GM12864 (cell line): Measurements from ENCODE around the gene SORCS2.

Experiments used
- DNase-seq: peaks from one replicate; pipeline ENCODE4 v3.0.0-alpha.2; 2011; ENCODE audit warnings: low read depth
- H3K4me3 ChIP-seq: 2 replicates; pipeline ENCODE4 v1.5.1; 2011; ENCODE audit warnings: mild to moderate bottlenecking, low read depth, low read length, control low read depth
- TF ChIP-seq, protein P1 (sequence below): IDR thresholded peaks from 2 replicates; pipeline ENCODE4 v1.5.1; 2011; ENCODE audit warnings: low read depth, mild to moderate bottlenecking, moderate library complexity, low read length, control low read depth, inconsistent platforms; ENCODE audit errors: missing control alignments

SORCS2 gene

DNA sequence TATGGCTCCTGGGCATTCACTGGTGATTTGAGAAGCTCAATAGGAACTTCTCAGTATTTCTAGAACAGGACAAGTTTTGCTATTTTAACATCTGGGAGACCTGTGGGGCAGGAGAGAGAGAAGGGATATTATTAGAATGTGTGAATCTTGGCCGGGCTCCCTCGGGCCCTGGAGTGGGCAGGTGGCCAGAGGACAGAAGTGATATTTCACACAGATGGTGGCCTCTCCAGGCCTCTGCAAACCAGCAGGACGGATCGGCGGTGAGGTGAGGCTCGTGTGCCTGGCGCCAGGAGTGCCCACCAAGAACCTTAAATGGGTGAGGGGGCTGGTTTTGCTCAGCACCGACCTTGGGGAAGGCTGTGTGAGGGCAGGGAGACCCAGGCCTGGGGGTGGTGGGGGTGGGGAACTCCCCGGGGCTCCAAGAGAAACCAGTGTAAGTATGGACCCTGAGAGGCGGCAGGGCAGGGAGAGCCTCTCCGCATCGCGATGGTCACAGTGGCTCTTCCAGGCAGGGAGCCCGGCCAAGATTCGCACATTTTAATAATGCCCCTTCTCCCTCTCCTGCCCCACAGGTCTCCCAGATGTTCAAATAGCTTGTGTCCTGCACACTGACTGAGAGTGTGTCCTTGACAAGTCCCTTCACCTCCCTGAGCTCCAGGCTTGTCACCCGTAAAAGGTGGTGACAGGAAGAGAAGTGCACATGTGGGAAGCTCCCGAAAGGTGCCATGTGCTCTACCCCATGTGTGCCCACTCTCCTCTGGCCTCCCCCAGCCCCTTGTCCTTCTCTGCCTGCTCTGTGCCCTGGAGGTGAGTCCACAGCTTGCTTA is 64.9 kb downstream of the SORCS2 start:
- TF ChIP-seq, protein P1, sequence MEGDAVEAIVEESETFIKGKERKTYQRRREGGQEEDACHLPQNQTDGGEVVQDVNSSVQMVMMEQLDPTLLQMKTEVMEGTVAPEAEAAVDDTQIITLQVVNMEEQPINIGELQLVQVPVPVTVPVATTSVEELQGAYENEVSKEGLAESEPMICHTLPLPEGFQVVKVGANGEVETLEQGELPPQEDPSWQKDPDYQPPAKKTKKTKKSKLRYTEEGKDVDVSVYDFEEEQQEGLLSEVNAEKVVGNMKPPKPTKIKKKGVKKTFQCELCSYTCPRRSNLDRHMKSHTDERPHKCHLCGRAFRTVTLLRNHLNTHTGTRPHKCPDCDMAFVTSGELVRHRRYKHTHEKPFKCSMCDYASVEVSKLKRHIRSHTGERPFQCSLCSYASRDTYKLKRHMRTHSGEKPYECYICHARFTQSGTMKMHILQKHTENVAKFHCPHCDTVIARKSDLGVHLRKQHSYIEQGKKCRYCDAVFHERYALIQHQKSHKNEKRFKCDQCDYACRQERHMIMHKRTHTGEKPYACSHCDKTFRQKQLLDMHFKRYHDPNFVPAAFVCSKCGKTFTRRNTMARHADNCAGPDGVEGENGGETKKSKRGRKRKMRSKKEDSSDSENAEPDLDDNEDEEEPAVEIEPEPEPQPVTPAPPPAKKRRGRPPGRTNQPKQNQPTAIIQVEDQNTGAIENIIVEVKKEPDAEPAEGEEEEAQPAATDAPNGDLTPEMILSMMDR = no peak
- DNase-seq = no peak
- no peak overlapping the region for H3K4me3 ChIP-seq

DNA sequence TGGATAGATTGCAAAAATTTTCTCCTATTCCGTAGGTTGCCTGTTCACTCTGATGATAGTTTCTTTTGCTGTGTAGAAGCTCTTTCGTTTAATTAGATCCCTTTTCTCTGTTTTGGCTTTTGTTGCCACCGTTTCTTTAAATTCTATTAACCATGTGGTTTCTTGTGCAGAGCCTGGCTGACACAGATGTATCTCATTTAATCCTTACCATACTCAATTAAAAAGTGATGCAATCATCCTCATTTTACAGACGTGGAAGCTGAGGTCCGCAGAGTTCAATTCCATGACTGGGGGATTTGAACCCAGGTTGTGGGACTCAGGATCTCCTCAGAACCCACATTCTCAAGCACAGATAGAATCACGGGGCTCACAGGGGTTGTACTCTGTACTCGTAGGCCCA is 66.7 kb downstream of the SORCS2 start:
- no peak for DNase-seq
- no peak overlapping the region for H3K4me3 ChIP-seq
- TF ChIP-seq, protein P1 = no peak

DNA sequence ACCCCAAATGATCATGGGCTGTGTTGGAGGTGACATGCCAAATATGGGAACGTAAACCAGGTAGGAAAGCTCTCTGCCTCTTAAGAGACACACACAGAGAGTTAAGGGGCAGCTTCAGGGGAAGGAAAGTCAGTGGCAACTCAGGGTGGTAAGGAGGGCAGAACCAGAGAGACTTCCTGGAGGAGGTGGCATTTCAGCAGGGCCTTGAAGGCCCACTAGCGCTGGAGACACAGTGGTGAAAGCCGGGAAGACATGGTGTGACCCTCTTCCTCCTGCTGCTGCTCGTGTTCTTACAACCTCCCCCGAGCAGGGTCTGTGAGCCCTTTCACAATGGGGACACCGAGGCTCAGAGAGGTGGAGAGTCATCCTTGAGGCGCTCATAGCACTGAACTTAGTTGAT is 68.2 kb downstream of the SORCS2 start:
- no peak for DNase-seq
- TF ChIP-seq, protein P1 = no peak
- no peak overlapping the region for H3K4me3 ChIP-seq

DNA sequence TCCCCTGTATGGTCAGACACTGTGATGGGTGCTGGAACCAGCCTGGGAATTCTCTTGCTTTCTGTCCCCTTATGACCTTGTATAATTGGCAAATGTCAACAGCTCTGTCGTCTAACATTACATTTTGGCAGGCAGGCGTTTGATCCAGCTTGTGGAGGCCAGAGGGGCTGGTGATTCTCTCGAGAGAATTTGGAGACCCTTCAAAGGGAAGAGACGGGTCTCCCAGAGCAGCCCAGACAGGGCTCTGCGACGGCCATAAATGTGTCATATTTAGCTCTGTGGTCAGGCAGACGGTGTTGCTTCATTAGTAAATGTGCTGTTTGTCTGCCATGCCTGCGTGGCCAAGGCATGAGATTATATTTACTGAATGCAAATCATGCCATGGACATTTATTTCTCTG is 68.7 kb downstream of the SORCS2 start:
- DNase-seq = no peak
- no peak overlapping the region for H3K4me3 ChIP-seq
- TF ChIP-seq, protein P1 = no peak

DNA sequence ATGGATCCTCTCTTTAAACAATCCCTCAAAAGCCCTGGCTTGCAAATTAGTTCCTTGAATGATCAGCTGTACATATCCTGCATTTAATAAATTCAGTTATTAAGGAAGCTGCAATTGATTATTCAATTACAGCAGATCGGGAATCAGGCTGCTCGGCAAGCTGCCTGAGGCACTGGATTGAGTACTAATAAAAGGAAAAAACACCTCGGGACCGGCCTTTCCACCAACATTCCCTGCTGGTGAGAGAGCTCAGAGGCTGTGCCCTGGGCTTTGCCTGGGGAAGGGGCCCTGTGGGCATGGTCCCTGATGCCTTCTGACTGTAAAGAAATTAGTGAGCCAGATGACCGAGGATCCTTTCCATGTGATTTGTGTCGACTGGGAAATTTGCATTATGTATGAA is 69.2 kb downstream of the SORCS2 start:
- H3K4me3 ChIP-seq = no peak overlapping the region
- TF ChIP-seq, protein P1 = no peak
- no peak for DNase-seq

DNA sequence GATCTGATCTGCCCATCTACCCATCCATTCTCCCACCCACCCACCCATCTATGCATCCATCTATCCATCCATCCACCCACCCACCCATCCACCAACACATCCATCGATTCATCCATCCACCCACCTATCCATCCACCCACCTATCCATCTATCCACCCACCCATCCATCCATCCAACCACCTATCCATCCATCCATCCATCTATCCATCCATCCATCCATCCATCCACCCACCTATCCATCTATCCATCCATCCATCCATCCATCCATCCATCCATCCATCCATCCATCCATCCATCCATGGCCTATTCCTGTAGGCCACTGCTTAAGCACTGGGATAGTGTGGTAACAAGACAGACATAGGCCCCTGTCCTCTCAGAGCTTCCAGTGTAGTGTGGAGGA is 69.8 kb downstream of the SORCS2 start:
- H3K4me3 ChIP-seq = no peak overlapping the region
- no peak for DNase-seq
- TF ChIP-seq, protein P1 = no peak

DNA sequence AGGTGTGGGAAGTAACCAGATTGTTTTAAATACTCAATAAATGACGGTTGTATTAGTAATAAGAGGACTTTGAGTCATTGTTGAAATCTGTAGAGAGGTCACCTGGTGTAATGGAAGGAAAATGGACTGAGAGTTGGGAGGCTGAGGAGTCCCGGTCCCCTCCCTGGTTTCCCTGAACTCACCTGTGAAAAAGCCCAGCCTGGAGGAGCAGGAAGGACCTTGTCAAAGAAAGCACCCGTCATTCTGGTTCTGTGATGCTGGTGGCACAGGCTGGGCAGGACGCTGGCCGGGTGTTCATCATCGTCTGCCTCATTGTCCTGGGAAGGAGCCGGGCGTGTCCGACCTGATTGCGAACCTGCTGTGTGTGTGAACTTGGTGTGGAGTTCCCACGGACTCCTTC is 70.8 kb downstream of the SORCS2 start:
- no peak for DNase-seq
- TF ChIP-seq, protein P1 = no peak
- no peak overlapping the region for H3K4me3 ChIP-seq
